Trophoblast cell (in vitro differentiated cells and primary cell): Measurements from ENCODE around the gene NR2C1.

Experiments
- DNase-seq, 2 donors: peaks; one replicate each; pipeline ENCODE4 v3.0.0-alpha.2; 2016
- H2AFZ ChIP-seq: 2 replicates; pipeline ENCODE4 v1.6.1; 2013; ENCODE audit warnings: low read length, moderate library complexity, mild to moderate bottlenecking; ENCODE audit not compliant: insufficient read depth, poor library complexity
- H2AK5ac ChIP-seq: 2 replicates; pipeline ENCODE4 v1.6.1; 2013; ENCODE audit warnings: mild to moderate bottlenecking, low read length
- H2BK120ac ChIP-seq: 2 replicates; pipeline ENCODE4 v1.6.1; 2013; ENCODE audit warnings: low read length, mild to moderate bottlenecking, moderate library complexity; ENCODE audit not compliant: insufficient read depth, poor library complexity
- H2BK12ac ChIP-seq: 2 replicates; pipeline ENCODE4 v1.6.1; 2013; ENCODE audit warnings: mild to moderate bottlenecking, low read length, moderate library complexity
- H2BK5ac ChIP-seq: 2 replicates; pipeline ENCODE4 v1.6.1; 2013; ENCODE audit warnings: low read length, low read depth, moderate library complexity, mild to moderate bottlenecking; ENCODE audit not compliant: poor library complexity
- H3K14ac ChIP-seq: 2 replicates; pipeline ENCODE4 v1.6.1; 2013; ENCODE audit warnings: mild to moderate bottlenecking, low read length
- H3K18ac ChIP-seq: 2 replicates; pipeline ENCODE4 v1.6.1; 2013; ENCODE audit warnings: mild to moderate bottlenecking, low read length
- H3K23ac ChIP-seq: 2 replicates; pipeline ENCODE4 v1.6.1; 2013; ENCODE audit warnings: low read length
- H3K27ac ChIP-seq: 2 replicates; pipeline ENCODE4 v1.5.1; 2013; ENCODE audit warnings: low read depth, mild to moderate bottlenecking, inconsistent platforms, low read length, moderate library complexity
- H3K27me3 ChIP-seq: 2 replicates; pipeline ENCODE4 v1.6.1; 2013; ENCODE audit warnings: inconsistent platforms, mild to moderate bottlenecking, low read length, moderate library complexity; ENCODE audit not compliant: insufficient read depth
- H3K36me3 ChIP-seq, 2 experiments: 1 replicate in 1 of 2; 2 replicates in 1 of 2; pipeline ENCODE4 v1.6.1; 2013; ENCODE audit warnings: low read length in 2 of 2, mild to moderate bottlenecking in 2 of 2, moderate library complexity in 1 of 2; ENCODE audit not compliant: insufficient read depth in 2 of 2, control insufficient read depth in 1 of 2
- H3K4ac ChIP-seq: 2 replicates; pipeline ENCODE4 v1.6.1; 2013; ENCODE audit warnings: low read depth, mild to moderate bottlenecking, low read length, moderate library complexity
- H3K4me1 ChIP-seq, 2 experiments: 1 replicate in 1 of 2; 2 replicates in 1 of 2; pipeline ENCODE4 v1.6.1; 2013; ENCODE audit warnings: low read length in 2 of 2, mild to moderate bottlenecking in 2 of 2, moderate library complexity in 1 of 2; ENCODE audit not compliant: insufficient read depth in 2 of 2, control insufficient read depth in 1 of 2
- H3K4me2 ChIP-seq: 2 replicates; pipeline ENCODE4 v1.6.1; 2013; ENCODE audit warnings: inconsistent platforms, mild to moderate bottlenecking, low read length, moderate library complexity
- H3K4me3 ChIP-seq: 2 replicates; pipeline ENCODE4 v1.5.1; 2013; ENCODE audit warnings: mild to moderate bottlenecking, low read depth, low read length, inconsistent platforms
- H3K79me1 ChIP-seq: one replicate; pipeline ENCODE4 v1.6.1; 2013; ENCODE audit warnings: low read length
- H3K79me2 ChIP-seq: 2 replicates; pipeline ENCODE4 v1.6.1; 2013; ENCODE audit warnings: low read length, mild to moderate bottlenecking; ENCODE audit not compliant: control insufficient read depth, insufficient read depth, poor library complexity
- H3K9ac ChIP-seq: 2 replicates; pipeline ENCODE4 v1.6.1; 2013; ENCODE audit warnings: mild to moderate bottlenecking, low read length
- H3K9me3 ChIP-seq: 2 replicates; pipeline ENCODE4 v1.6.1; 2013; ENCODE audit warnings: low read depth, mild to moderate bottlenecking, control low read depth, inconsistent platforms, low read length; ENCODE audit not compliant: insufficient read depth
- H4K12ac ChIP-seq: 2 replicates; pipeline ENCODE4 v1.6.1; 2013; ENCODE audit warnings: low read depth, mild to moderate bottlenecking, low read length, moderate library complexity
- H4K8ac ChIP-seq: 2 replicates; pipeline ENCODE4 v1.6.1; 2013; ENCODE audit warnings: low read depth, mild to moderate bottlenecking, low read length, moderate library complexity
- H4K91ac ChIP-seq: one replicate; pipeline ENCODE4 v1.6.1; 2013; ENCODE audit warnings: low read depth, mild to moderate bottlenecking, low read length, moderate library complexity
- WGBS: extraction: QIAGEN DNeasy Blood & Tissue Kit; methylation state at CpG from one replicate; pipeline ENCODE4 v1.1.7; 2013; ENCODE audit warnings: missing lambda C conversion rate; ENCODE audit not compliant: insufficient read length, insufficient coverage; ENCODE audit errors: extremely low coverage; 5-methylcytosine and 5-hydroxymethylcytosine counted together

NR2C1 gene

DNA sequence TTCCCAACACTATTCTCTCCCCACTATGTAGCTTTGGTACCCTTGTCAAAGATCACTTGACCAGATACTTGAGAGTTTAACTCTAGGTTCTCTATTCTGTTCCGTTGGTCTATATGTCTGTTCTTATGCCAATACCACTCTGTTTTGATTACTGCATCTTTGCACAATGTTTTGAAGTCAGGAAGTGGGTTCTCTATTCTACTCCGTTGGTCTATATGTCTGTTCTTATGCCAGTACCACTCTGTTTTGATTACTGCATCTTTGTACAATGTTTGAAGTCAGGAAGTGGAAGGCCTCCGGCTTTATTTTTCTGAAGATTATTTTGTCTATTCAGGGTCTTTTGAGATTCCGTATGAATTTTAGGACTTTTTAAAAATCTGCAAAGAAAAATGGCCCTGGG lies 67.2 kb downstream of the NR2C1 start:
- no peak overlapping the region for H3K18ac ChIP-seq
- H3K4me1 ChIP-seq, result no peaks in the 10 kb centered on the region
- H3K9me3 ChIP-seq, result no peaks in the 10 kb centered on the region
- no peak overlapping the region for H4K8ac ChIP-seq
- H3K36me3 ChIP-seq, result peaks cover 0 to 3% of the 10 kb centered on the region in 2 experiments
- no peaks in the 10 kb centered on the region for H3K27me3 ChIP-seq
- no peak overlapping the region for H2AK5ac ChIP-seq
- no peak overlapping the region for H4K12ac ChIP-seq
- H4K91ac ChIP-seq, result no peak overlapping the region
- DNase-seq, result no peak
- no peak overlapping the region for H2BK120ac ChIP-seq
- H3K9ac ChIP-seq, result no peak overlapping the region
- H3K14ac ChIP-seq, result no peak overlapping the region
- no peak overlapping the region for H3K23ac ChIP-seq
- H2BK12ac ChIP-seq, result no peak overlapping the region
- H2AFZ ChIP-seq, result no peak overlapping the region
- peaks cover 6% of the 10 kb centered on the region for H3K79me1 ChIP-seq
- WGBS, result no CpG with 5 or more reads among the region's 4 CpGs
- H3K4me3 ChIP-seq, result no peak overlapping the region
- H3K79me2 ChIP-seq, result peaks cover 3% of the 10 kb centered on the region
- H2BK5ac ChIP-seq, result no peak overlapping the region
- no peak overlapping the region for H3K4me2 ChIP-seq
- H3K27ac ChIP-seq, result no peak overlapping the region
- no peak overlapping the region for H3K4ac ChIP-seq

DNA sequence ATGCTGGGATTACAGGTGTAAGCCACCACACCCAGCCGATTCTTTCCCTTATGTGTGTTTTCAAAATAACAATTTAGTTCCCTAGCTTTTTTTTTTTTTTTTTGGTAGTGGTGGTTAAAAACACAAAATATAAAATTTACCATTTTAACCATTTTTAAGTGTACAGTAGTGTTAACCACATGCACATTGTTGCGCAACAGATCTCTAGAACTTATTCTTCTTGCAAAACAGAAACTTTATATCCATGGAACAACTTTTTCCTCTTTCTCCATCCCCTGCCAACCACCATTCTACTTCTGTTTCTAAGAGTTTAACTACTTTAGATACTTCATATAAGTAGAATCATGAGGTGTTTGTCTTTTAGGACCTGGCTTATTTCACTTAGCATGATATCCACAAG lies 68.8 kb downstream of the NR2C1 start:
- Histone ChIP-seq H2BK120ac (no peak overlapping the region), H3K79me2 (peaks cover 3% of the 10 kb centered on the region), H3K4ac (no peak overlapping the region), H3K4me3 (no peak overlapping the region), H3K9ac (no peak overlapping the region), H3K4me1 (no peaks in the 10 kb centered on the region), H3K27ac (no peak overlapping the region), H2BK5ac (no peak overlapping the region), H2BK12ac (no peak overlapping the region), H2AFZ (no peak overlapping the region), H3K23ac (no peak overlapping the region), H3K36me3 (peaks cover 1 to 5% of the 10 kb centered on the region in 2 experiments), H3K27me3 (no peaks in the 10 kb centered on the region), H3K4me2 (no peak overlapping the region), H4K8ac (no peak overlapping the region), H4K12ac (no peak overlapping the region), H2AK5ac (no peak overlapping the region), H3K14ac (no peak overlapping the region), H3K9me3 (no peaks in the 10 kb centered on the region), H3K79me1 (peaks cover 6% of the 10 kb centered on the region), H3K18ac (no peak overlapping the region), H4K91ac (no peak overlapping the region)
- WGBS, result no CpG with 5 or more reads among the region's 2 CpGs
- DNase-seq, result no peak

DNA sequence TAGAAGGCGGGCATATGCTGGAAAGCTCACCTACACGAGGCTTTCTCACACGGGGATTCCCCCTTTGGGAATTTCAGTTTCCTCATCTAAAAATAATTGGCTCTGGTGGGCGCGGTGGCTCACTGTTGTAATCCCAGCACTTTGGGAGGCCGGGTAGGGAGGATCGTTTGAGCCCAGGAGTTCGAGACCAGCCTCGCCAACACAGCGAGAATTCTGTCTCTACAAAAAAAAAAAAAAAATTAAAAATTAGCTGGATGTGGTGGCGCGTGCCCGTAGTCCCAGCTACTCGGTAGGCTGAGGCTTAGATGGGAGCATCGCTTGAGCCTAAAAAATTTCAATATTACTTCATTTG lies 69.5 kb downstream of the NR2C1 start:
- no peak overlapping the region for H3K23ac ChIP-seq
- WGBS, result no CpG with 5 or more reads among the region's 15 CpGs
- peak overlapping the region; percentile 10 for H3K4me2 ChIP-seq

GRCh38 chr12:95003213-95003920 lies 70.1 kb downstream of the NR2C1 start, which contains the start of gene NDUFA12:
Gene NDUFA12 (minus strand): TSS chr12:95003697. CDS start chr12:95003680, 17 bp downstream.
- peak within 1 kb of the TSS; percentile 92 for H3K9ac ChIP-seq
- peak within 1 kb of the TSS; percentile 62 for H3K4me2 ChIP-seq
- H2BK120ac ChIP-seq, result peak within 1 kb of the TSS; percentile 94
- H3K23ac ChIP-seq, result no peak within 1 kb of the TSS
- H2AFZ ChIP-seq, result peak within 1 kb of the TSS; percentile 96
- H3K18ac ChIP-seq, result peak within 1 kb of the TSS; percentile 94
- peak within 1 kb of the TSS; percentile 61 for H2BK12ac ChIP-seq
- H3K4me3 ChIP-seq, result peak within 1 kb of the TSS; percentile 86
- peak within 1 kb of the TSS; percentile 39 for H3K4ac ChIP-seq
- H3K14ac ChIP-seq, result peak within 1 kb of the TSS; percentile 90
- no CpG with 5 or more reads among the region's 34 CpGs for WGBS
- H3K79me1 ChIP-seq, result peaks cover 6% of the 10 kb centered on the region
- H3K79me2 ChIP-seq, result peaks cover 3% of the 10 kb centered on the region
- no peaks in the 10 kb centered on the region for H3K4me1 ChIP-seq
- no peaks in the 10 kb centered on the region for H3K9me3 ChIP-seq
- H2AK5ac ChIP-seq, result no peak within 1 kb of the TSS
- H3K27me3 ChIP-seq, result no peaks in the 10 kb centered on the region
- peak within 1 kb of the TSS; percentile 80 for H4K12ac ChIP-seq
- peak within 1 kb of the TSS; percentile 89 for H2BK5ac ChIP-seq
- peak within 1 kb of the TSS; percentile 78 for H3K27ac ChIP-seq
- peaks cover 1 to 5% of the 10 kb centered on the region in 2 experiments for H3K36me3 ChIP-seq
- H4K8ac ChIP-seq, result peak within 1 kb of the TSS; percentile 97
- DNase-seq, result peak; percentile 98 to 100
- H4K91ac ChIP-seq, result peak within 1 kb of the TSS; percentile 94

More for the DNA sequence above, 69.5 kb downstream of the NR2C1 start:
- Histone ChIP-seq H3K18ac (peak overlapping the region; percentile 27), H3K4ac (no peak overlapping the region), H3K4me1 (no peaks in the 10 kb centered on the region), H2BK5ac (peak overlapping the region; percentile 55), H3K9me3 (no peaks in the 10 kb centered on the region), H3K14ac (no peak overlapping the region), H3K27ac (no peak overlapping the region), H3K4me3 (no peak overlapping the region), H4K91ac (peak overlapping the region; percentile 53), H4K8ac (peak overlapping the region; percentile 92), H3K79me2 (peaks cover 3% of the 10 kb centered on the region), H2BK12ac (no peak overlapping the region), H2AK5ac (no peak overlapping the region), H3K79me1 (peaks cover 6% of the 10 kb centered on the region), H3K27me3 (no peaks in the 10 kb centered on the region), H2BK120ac (peak overlapping the region; percentile 50), H2AFZ (peak overlapping the region; percentile 81), H3K9ac (no peak overlapping the region), H4K12ac (no peak overlapping the region), H3K36me3 (peaks cover 1 to 5% of the 10 kb centered on the region in 2 experiments)
- no peak for DNase-seq
